ENCODE data around the gene OXSR1. TPM values are rescaled to one million over a fixed set of nuclear protein-coding genes. Genes with fewer than 3 reads are reported as not detected.

OXSR1 gene
- total and polyA plus RNA-seq, 2 of the 13 experiments (the other 11 are each of a cell fraction or from before 2014, with no cell fraction given) = 27.4 to 32.6 TPM

DNA sequence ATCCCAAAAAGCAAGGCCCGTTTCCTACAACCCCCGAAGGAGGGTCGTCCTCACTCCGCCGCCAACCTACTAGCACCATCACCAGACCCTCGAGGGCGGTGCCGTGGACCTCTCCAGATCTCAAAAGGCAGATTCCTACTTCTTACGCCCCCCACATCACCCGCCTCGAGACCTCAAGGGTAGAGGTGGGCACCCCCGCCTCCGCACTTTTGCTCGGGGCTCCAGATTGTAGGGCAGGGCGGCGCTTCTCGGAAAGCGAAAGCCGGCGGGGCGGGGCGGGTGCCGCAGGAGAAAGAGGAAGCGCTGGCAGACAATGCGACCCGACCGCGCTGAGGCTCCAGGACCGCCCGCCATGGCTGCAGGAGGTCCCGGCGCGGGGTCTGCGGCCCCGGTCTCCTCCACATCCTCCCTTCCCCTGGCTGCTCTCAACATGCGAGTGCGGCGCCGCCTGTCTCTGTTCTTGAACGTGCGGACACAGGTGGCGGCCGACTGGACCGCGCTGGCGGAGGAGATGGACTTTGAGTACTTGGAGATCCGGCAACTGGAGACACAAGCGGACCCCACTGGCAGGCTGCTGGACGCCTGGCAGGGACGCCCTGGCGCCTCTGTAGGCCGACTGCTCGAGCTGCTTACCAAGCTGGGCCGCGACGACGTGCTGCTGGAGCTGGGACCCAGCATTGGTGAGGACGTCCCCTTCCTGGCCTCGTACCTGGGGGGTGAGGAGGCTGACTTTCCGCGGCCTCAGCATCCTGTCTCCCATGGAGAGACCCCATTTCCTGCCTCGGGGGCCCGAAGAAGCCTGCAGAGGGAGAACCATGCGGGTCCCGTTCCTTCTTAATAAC, 26.8 kb upstream of the OXSR1 start, which contains the start of gene MYD88 (continued):
- TF ChIP-seq, protein P1, sequence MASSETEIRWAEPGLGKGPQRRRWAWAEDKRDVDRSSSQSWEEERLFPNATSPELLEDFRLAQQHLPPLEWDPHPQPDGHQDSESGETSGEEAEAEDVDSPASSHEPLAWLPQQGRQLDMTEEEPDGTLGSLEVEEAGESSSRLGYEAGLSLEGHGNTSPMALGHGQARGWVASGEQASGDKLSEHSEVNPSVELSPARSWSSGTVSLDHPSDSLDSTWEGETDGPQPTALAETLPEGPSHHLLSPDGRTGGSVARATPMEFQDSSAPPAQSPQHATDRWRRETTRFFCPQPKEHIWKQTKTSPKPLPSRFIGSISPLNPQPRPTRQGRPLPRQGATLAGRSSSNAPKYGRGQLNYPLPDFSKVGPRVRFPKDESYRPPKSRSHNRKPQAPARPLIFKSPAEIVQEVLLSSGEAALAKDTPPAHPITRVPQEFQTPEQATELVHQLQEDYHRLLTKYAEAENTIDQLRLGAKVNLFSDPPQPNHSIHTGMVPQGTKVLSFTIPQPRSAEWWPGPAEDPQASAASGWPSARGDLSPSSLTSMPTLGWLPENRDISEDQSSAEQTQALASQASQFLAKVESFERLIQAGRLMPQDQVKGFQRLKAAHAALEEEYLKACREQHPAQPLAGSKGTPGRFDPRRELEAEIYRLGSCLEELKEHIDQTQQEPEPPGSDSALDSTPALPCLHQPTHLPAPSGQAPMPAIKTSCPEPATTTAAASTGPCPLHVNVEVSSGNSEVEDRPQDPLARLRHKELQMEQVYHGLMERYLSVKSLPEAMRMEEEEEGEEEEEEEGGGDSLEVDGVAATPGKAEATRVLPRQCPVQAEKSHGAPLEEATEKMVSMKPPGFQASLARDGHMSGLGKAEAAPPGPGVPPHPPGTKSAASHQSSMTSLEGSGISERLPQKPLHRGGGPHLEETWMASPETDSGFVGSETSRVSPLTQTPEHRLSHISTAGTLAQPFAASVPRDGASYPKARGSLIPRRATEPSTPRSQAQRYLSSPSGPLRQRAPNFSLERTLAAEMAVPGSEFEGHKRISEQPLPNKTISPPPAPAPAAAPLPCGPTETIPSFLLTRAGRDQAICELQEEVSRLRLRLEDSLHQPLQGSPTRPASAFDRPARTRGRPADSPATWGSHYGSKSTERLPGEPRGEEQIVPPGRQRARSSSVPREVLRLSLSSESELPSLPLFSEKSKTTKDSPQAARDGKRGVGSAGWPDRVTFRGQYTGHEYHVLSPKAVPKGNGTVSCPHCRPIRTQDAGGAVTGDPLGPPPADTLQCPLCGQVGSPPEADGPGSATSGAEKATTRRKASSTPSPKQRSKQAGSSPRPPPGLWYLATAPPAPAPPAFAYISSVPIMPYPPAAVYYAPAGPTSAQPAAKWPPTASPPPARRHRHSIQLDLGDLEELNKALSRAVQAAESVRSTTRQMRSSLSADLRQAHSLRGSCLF (CRISPR knock-in tag; IDR thresholded peaks at IDR 0.05; ENCODE audit: borderline replicate concordance) = no peak
- TF ChIP-seq NFKB2 (CRISPR knock-in tag; IDR thresholded peaks at IDR 0.05; ENCODE audit: borderline replicate concordance) (peak; percentile 30; the same call in 1 of the 2 replicates), AKAP8 (CRISPR knock-in tag; IDR thresholded peaks at IDR 0.05) (no peak), HDAC6 (IDR thresholded peaks at IDR 0.05; ENCODE audit: low read depth, low read length) (no peak), ZKSCAN1 (IDR thresholded peaks at IDR 0.05; ENCODE audit: low read length) (no peak), FOXJ3 (CRISPR knock-in tag; IDR thresholded peaks at IDR 0.05; ENCODE audit: borderline replicate concordance) (no peak), SMYD3 (CRISPR knock-in tag; IDR thresholded peaks at IDR 0.05) (no peak), ZNF766 (CRISPR knock-in tag; IDR thresholded peaks at IDR 0.05; ENCODE audit: borderline replicate concordance) (peak; percentile 78; the same call in 1 of the 2 replicates), CHCHD3 (CRISPR knock-in tag; IDR thresholded peaks at IDR 0.05) (0 out of 2 replicates have a peak, but pooled peaks have one; percentile 34), ZFY (CRISPR knock-in tag; IDR thresholded peaks at IDR 0.05) (peak; percentile 86), SIN3A (IDR thresholded peaks at IDR 0.05; ENCODE audit: borderline replicate concordance, low read depth, low read length) (peak; percentile 9; the same call in 1 of the 2 replicates)
- TF ChIP-seq, protein P2, sequence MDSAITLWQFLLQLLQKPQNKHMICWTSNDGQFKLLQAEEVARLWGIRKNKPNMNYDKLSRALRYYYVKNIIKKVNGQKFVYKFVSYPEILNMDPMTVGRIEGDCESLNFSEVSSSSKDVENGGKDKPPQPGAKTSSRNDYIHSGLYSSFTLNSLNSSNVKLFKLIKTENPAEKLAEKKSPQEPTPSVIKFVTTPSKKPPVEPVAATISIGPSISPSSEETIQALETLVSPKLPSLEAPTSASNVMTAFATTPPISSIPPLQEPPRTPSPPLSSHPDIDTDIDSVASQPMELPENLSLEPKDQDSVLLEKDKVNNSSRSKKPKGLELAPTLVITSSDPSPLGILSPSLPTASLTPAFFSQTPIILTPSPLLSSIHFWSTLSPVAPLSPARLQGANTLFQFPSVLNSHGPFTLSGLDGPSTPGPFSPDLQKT (CRISPR knock-in tag; IDR thresholded peaks at IDR 0.05; ENCODE audit: borderline replicate concordance) = 0 out of 2 replicates have a peak, but pooled peaks have one; percentile 55
- TF ChIP-seq, protein P3, sequence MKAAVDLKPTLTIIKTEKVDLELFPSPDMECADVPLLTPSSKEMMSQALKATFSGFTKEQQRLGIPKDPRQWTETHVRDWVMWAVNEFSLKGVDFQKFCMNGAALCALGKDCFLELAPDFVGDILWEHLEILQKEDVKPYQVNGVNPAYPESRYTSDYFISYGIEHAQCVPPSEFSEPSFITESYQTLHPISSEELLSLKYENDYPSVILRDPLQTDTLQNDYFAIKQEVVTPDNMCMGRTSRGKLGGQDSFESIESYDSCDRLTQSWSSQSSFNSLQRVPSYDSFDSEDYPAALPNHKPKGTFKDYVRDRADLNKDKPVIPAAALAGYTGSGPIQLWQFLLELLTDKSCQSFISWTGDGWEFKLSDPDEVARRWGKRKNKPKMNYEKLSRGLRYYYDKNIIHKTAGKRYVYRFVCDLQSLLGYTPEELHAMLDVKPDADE (CRISPR knock-in tag; IDR thresholded peaks at IDR 0.05) = no peak
- TF ChIP-seq, protein P4, sequence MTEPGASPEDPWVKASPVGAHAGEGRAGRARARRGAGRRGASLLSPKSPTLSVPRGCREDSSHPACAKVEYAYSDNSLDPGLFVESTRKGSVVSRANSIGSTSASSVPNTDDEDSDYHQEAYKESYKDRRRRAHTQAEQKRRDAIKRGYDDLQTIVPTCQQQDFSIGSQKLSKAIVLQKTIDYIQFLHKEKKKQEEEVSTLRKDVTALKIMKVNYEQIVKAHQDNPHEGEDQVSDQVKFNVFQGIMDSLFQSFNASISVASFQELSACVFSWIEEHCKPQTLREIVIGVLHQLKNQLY (CRISPR knock-in tag; IDR thresholded peaks at IDR 0.05) = no peak; the same call in 1 of the 2 replicates
- TF ChIP-seq, protein P5, sequence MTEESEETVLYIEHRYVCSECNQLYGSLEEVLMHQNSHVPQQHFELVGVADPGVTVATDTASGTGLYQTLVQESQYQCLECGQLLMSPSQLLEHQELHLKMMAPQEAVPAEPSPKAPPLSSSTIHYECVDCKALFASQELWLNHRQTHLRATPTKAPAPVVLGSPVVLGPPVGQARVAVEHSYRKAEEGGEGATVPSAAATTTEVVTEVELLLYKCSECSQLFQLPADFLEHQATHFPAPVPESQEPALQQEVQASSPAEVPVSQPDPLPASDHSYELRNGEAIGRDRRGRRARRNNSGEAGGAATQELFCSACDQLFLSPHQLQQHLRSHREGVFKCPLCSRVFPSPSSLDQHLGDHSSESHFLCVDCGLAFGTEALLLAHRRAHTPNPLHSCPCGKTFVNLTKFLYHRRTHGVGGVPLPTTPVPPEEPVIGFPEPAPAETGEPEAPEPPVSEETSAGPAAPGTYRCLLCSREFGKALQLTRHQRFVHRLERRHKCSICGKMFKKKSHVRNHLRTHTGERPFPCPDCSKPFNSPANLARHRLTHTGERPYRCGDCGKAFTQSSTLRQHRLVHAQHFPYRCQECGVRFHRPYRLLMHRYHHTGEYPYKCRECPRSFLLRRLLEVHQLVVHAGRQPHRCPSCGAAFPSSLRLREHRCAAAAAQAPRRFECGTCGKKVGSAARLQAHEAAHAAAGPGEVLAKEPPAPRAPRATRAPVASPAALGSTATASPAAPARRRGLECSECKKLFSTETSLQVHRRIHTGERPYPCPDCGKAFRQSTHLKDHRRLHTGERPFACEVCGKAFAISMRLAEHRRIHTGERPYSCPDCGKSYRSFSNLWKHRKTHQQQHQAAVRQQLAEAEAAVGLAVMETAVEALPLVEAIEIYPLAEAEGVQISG (CRISPR knock-in tag; IDR thresholded peaks at IDR 0.05) = peak; percentile 67
